ENCODE data around the gene XXYLT1.

DNA sequence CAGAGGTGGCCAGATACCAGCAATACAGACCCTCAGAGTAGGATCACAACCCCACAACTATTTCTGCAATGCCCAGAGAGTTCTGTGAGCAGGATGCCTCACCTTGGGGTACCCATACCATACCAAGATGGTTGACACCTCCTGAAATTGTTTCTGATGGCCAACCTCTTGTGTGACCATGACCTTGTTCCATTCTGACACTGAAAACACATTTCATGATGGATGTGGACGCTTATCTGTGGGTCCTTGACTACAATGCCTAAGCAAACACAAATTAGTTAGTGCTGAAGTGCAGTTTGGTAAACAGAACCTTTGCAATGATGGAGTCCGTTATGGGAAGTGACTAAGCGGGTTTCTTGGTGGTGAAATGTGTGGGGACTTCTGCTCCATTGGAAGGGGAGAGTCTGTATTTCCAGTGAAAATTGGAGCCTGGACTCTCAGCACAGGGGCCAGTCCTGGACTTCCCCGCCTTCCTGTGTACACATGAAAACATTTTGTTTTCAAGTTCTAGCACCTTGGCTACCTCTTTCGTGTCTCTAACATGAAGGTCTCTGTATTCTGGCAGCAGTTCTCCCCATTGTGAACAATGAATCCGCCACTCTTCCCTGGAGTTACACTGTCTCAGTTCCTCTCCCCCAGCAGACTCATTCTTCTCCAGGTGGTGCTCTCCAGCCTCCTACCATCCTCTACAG lies 106.2 kb downstream of the XXYLT1 start:
- TF ChIP-seq, protein P1, sequence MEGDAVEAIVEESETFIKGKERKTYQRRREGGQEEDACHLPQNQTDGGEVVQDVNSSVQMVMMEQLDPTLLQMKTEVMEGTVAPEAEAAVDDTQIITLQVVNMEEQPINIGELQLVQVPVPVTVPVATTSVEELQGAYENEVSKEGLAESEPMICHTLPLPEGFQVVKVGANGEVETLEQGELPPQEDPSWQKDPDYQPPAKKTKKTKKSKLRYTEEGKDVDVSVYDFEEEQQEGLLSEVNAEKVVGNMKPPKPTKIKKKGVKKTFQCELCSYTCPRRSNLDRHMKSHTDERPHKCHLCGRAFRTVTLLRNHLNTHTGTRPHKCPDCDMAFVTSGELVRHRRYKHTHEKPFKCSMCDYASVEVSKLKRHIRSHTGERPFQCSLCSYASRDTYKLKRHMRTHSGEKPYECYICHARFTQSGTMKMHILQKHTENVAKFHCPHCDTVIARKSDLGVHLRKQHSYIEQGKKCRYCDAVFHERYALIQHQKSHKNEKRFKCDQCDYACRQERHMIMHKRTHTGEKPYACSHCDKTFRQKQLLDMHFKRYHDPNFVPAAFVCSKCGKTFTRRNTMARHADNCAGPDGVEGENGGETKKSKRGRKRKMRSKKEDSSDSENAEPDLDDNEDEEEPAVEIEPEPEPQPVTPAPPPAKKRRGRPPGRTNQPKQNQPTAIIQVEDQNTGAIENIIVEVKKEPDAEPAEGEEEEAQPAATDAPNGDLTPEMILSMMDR (IDR thresholded peaks at IDR 0.05): no peak
- TF ChIP-seq ETV6 (CRISPR knock-in tag; IDR thresholded peaks at IDR 0.05) (no peak), SP1 (CRISPR knock-in tag; conservative IDR thresholded peaks at IDR 0.05) (no peak), JUN (CRISPR knock-in tag; IDR thresholded peaks at IDR 0.05) (no peak)
- TF ChIP-seq, protein P2, sequence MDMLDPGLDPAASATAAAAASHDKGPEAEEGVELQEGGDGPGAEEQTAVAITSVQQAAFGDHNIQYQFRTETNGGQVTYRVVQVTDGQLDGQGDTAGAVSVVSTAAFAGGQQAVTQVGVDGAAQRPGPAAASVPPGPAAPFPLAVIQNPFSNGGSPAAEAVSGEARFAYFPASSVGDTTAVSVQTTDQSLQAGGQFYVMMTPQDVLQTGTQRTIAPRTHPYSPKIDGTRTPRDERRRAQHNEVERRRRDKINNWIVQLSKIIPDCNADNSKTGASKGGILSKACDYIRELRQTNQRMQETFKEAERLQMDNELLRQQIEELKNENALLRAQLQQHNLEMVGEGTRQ (CRISPR knock-in tag; IDR thresholded peaks at IDR 0.05): no peak
- TF ChIP-seq, protein P3, sequence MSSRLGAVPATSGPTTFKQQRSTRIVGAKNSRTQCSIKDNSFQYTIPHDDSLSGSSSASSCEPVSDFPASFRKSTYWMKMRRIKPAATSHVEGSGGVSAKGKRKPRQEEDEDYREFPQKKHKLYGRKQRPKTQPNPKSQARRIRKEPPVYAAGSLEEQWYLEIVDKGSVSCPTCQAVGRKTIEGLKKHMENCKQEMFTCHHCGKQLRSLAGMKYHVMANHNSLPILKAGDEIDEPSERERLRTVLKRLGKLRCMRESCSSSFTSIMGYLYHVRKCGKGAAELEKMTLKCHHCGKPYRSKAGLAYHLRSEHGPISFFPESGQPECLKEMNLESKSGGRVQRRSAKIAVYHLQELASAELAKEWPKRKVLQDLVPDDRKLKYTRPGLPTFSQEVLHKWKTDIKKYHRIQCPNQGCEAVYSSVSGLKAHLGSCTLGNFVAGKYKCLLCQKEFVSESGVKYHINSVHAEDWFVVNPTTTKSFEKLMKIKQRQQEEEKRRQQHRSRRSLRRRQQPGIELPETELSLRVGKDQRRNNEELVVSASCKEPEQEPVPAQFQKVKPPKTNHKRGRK (CRISPR knock-in tag; IDR thresholded peaks at IDR 0.05; ENCODE audit: borderline replicate concordance): no peak

Measured in WTC11 (cell line).